ENCODE results near the gene ZCCHC12. TPM values are rescaled to one million over a fixed set of nuclear protein-coding genes. Genes with fewer than 3 reads are reported as not detected.

The ZCCHC12 gene
- polyA plus RNA-seq, 1 of the 3 experiments (the other 2 are of a cell fraction) = 0.26 TPM

- H3K9me3 ChIP-seq = no peaks in the 10 kb centered on the region
- H3K9ac ChIP-seq = no peak overlapping the region
- no peak overlapping the region for H3K4me2 ChIP-seq
- H2AFZ ChIP-seq (ENCODE audit: low read depth) = no peak overlapping the region
- H3K9me2 ChIP-seq = no peaks in the 10 kb centered on the region
- H3F3A ChIP-seq (replicated peaks; ENCODE audit: insufficient read depth) = no peaks in the 10 kb centered on the region
- H3K4me3 ChIP-seq (ENCODE audit: low read depth in 2 of 2, low read length in 1 of 2) = no peak overlapping the region
- no peak overlapping the region for H3K27ac ChIP-seq (ENCODE audit: low read depth in 2 of 2, low read length in 1 of 2)
- WGBS (ENCODE audit: low lambda C conversion rate) = 25% methylated on average over 3 of the region's 3 CpGs
- no peak for DNase-seq
- H3K27me3 ChIP-seq (ENCODE audit: insufficient read depth) = peaks cover 5% of the 10 kb centered on the region
- TF ChIP-seq RAD21 (IDR thresholded peaks at IDR 0.05; ENCODE audit: low read length) (no peak), MXI1 (IDR thresholded peaks at IDR 0.05; ENCODE audit: low read depth, low read length) (no peak), USF1 (IDR thresholded peaks at IDR 0.05; ENCODE audit: borderline replicate concordance, low read depth) (no peak), MAX (IDR thresholded peaks at IDR 0.05; ENCODE audit: low read depth) (no peak)
- TF ChIP-seq, protein P1, sequence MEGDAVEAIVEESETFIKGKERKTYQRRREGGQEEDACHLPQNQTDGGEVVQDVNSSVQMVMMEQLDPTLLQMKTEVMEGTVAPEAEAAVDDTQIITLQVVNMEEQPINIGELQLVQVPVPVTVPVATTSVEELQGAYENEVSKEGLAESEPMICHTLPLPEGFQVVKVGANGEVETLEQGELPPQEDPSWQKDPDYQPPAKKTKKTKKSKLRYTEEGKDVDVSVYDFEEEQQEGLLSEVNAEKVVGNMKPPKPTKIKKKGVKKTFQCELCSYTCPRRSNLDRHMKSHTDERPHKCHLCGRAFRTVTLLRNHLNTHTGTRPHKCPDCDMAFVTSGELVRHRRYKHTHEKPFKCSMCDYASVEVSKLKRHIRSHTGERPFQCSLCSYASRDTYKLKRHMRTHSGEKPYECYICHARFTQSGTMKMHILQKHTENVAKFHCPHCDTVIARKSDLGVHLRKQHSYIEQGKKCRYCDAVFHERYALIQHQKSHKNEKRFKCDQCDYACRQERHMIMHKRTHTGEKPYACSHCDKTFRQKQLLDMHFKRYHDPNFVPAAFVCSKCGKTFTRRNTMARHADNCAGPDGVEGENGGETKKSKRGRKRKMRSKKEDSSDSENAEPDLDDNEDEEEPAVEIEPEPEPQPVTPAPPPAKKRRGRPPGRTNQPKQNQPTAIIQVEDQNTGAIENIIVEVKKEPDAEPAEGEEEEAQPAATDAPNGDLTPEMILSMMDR (IDR thresholded peaks at IDR 0.05) = no peak
- CTCF ChIA-PET = no interaction called here
- H3K36me3 ChIP-seq (replicated peaks in 1 of 2; ENCODE audit: control insufficient read depth in 1 of 2, insufficient read depth in 2 of 2, low read length in 1 of 2) = no peaks in the 10 kb centered on the region
- no peaks in the 10 kb centered on the region for H3K79me2 ChIP-seq (ENCODE audit: insufficient read depth)
- no peaks in the 10 kb centered on the region for H4K20me1 ChIP-seq (ENCODE audit: insufficient read depth)
- H3K4me1 ChIP-seq (ENCODE audit: control insufficient read depth in 1 of 2, insufficient read depth in 2 of 2, low read depth in 1 of 2, low read length in 1 of 2) = no peaks in the 10 kb centered on the region; a peak in 1 of 4 replicates
- POLR2A ChIA-PET = no interaction called here
Measured at GRCh38 chrX:118867251-118867650, 43.6 kb downstream of the ZCCHC12 start.

DNA sequence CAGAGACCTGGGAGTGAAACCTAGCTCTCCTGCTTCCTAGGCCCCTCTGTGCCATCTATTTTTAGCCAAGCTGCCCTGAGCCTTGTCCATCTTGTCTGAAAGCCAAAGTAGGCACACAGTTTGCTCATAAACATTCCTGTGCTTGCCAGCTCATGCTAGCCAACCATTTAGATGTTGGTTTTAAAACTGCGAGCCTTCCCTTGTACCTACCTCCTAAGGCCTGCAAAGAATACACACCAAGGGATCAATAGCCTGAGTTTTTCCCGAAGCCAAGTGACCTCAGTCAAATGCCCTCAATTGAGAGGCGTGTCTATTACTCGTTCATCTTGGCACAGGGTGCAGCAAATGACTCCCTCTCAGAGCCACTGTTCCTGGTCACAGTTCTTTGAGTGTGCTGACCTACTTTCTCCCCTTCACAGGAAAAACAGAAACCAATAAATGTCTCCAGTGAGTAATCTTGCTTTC lies 48.5 kb downstream of the ZCCHC12 start:
- H2AFZ ChIP-seq (ENCODE audit: low read depth) = no peak overlapping the region
- no peaks in the 10 kb centered on the region for H4K20me1 ChIP-seq (ENCODE audit: insufficient read depth)
- H3K4me3 ChIP-seq (ENCODE audit: low read depth in 2 of 2, low read length in 1 of 2) = no peak overlapping the region
- no peak overlapping the region for H3K4me2 ChIP-seq
- no peaks in the 10 kb centered on the region for H3K9me3 ChIP-seq
- WGBS (ENCODE audit: low lambda C conversion rate) = 26% methylated on average over 4 of the region's 4 CpGs
- DNase-seq = no peak
- no peak overlapping the region for H3K9ac ChIP-seq
- POLR2A ChIA-PET = no interaction called here
- no peaks in the 10 kb centered on the region for H3K79me2 ChIP-seq (ENCODE audit: insufficient read depth)
- no peaks in the 10 kb centered on the region for H3K36me3 ChIP-seq (replicated peaks in 1 of 2; ENCODE audit: control insufficient read depth in 1 of 2, insufficient read depth in 2 of 2, low read length in 1 of 2)
- CTCF ChIA-PET = no interaction called here
- no peaks in the 10 kb centered on the region for H3K27me3 ChIP-seq (ENCODE audit: insufficient read depth)
- no peaks in the 10 kb centered on the region for H3K9me2 ChIP-seq
- no peak overlapping the region for H3K27ac ChIP-seq (ENCODE audit: low read depth in 2 of 2, low read length in 1 of 2)
- H3F3A ChIP-seq (replicated peaks; ENCODE audit: insufficient read depth) = no peaks in the 10 kb centered on the region
- H3K4me1 ChIP-seq (ENCODE audit: control insufficient read depth in 1 of 2, insufficient read depth in 2 of 2, low read depth in 1 of 2, low read length in 1 of 2) = no peaks in the 10 kb centered on the region
- TF ChIP-seq MXI1 (IDR thresholded peaks at IDR 0.05; ENCODE audit: low read depth, low read length) (no peak), USF2 (IDR thresholded peaks at IDR 0.05; ENCODE audit: borderline replicate concordance, low read depth, low read length) (no peak), RXRA (IDR thresholded peaks at IDR 0.05; ENCODE audit: borderline replicate concordance, low read depth) (no peak), POLR2AphosphoS5 (IDR thresholded peaks at IDR 0.05; ENCODE audit: low read depth, low read length) (no peak), SIN3A (IDR thresholded peaks at IDR 0.05; ENCODE audit: borderline replicate concordance, low read depth, low read length) (no peak), TEAD4 (IDR thresholded peaks at IDR 0.05; ENCODE audit: borderline replicate concordance, insufficient read depth) (no peak), GABPA (IDR thresholded peaks at IDR 0.05; ENCODE audit: low read depth) (no peak), IRF3 (IDR thresholded peaks at IDR 0.05; ENCODE audit: low read depth, low read length) (no peak), RAD21 (IDR thresholded peaks at IDR 0.05; ENCODE audit: low read length) (no peak), FOXJ3 (CRISPR knock-in tag; IDR thresholded peaks at IDR 0.05) (no peak), NRF1 (IDR thresholded peaks at IDR 0.05; ENCODE audit: low read depth, low read length) (no peak), EZH2phosphoT487 (IDR thresholded peaks at IDR 0.05; ENCODE audit: borderline replicate concordance, low read depth) (no peak), MAX (IDR thresholded peaks at IDR 0.05; ENCODE audit: low read depth) (no peak)
- TF ChIP-seq, protein P2, sequence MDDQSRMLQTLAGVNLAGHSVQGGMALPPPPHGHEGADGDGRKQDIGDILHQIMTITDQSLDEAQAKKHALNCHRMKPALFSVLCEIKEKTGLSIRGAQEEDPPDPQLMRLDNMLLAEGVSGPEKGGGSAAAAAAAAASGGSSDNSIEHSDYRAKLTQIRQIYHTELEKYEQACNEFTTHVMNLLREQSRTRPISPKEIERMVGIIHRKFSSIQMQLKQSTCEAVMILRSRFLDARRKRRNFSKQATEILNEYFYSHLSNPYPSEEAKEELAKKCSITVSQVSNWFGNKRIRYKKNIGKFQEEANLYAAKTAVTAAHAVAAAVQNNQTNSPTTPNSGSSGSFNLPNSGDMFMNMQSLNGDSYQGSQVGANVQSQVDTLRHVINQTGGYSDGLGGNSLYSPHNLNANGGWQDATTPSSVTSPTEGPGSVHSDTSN (IDR thresholded peaks at IDR 0.05) = no peak
- TF ChIP-seq, protein P1 (IDR thresholded peaks at IDR 0.05) = no peak

Data from SK-N-SH (cell line).